Skin epidermis (tissue), 12 donors: ENCODE measurements around the gene PDE4D.
"Not testable (repeated sequence)": the region's sequence is repeated elsewhere in the genome, so short reads cannot be mapped to it uniquely, and the experiment has no call there.

ENCODE experiments used
- H3K27ac ChIP-seq, 21 experiments: fragments of 200-600 bp; sonication (generic) in 11 of 21; one replicate each; pipeline ENCODE4 v1.5.0; 2020; ENCODE audit warnings: mild to moderate bottlenecking in 3 of 21, inconsistent platforms in 2 of 21, moderate library complexity in 2 of 21
- H3K4me3 ChIP-seq, 7 experiments: fragments of 200-600 bp; sonication (generic) in 2 of 7; one replicate each; pipeline ENCODE4 v1.5.0; 2020; ENCODE audit warnings: inconsistent platforms in 2 of 7, mild to moderate bottlenecking in 2 of 7, moderate library complexity in 1 of 7

Gene PDE4D

GRCh38 chr5:58980890-58981289 lies 912.6 kb downstream of the PDE4D start:
- no peak overlapping the region for H3K27ac ChIP-seq

GRCh38 chr5:58979090-58979489 lies 914.4 kb downstream of the PDE4D start:
- Histone ChIP-seq H3K4me3 (no peak overlapping the region), H3K27ac (no peak overlapping the region)

More at GRCh38 chr5:58980890-58981289, 912.6 kb downstream of the PDE4D start:
- no peak overlapping the region for H3K4me3 ChIP-seq

- Histone ChIP-seq H3K4me3 (no peak overlapping the region), H3K27ac (no peak overlapping the region)
Observed at GRCh38 chr5:58974601-58975000, 918.9 kb downstream of the PDE4D start.

GRCh38 chr5:58974083-58974482 lies 919.4 kb downstream of the PDE4D start:
- no peak overlapping the region for H3K4me3 ChIP-seq

GRCh38 chr5:58972301-58972700 lies 921.2 kb downstream of the PDE4D start:
- Histone ChIP-seq H3K4me3 (no peak overlapping the region), H3K27ac (no peak overlapping the region)

More at GRCh38 chr5:58974083-58974482, 919.4 kb downstream of the PDE4D start:
- H3K27ac ChIP-seq: no peak overlapping the region

GRCh38 chr5:58970766-58971165 lies 922.8 kb downstream of the PDE4D start:
- H3K4me3 ChIP-seq: no peak overlapping the region

GRCh38 chr5:58969795-58970194 lies 923.7 kb downstream of the PDE4D start:
- Histone ChIP-seq H3K27ac (no peak overlapping the region), H3K4me3 (no peak overlapping the region)

More at GRCh38 chr5:58970766-58971165, 922.8 kb downstream of the PDE4D start:
- no peak overlapping the region for H3K27ac ChIP-seq

- Histone ChIP-seq H3K4me3 (no peak overlapping the region), H3K27ac (no peak overlapping the region)
Observed at GRCh38 chr5:58969253-58969652, 924.3 kb downstream of the PDE4D start.

GRCh38 chr5:58968350-58968749 lies 925.2 kb downstream of the PDE4D start:
- no peak overlapping the region for H3K27ac ChIP-seq
- H3K4me3 ChIP-seq: no peak overlapping the region

GRCh38 chr5:58967597-58968281 lies 925.8 kb downstream of the PDE4D start:
- no peak overlapping the region for H3K27ac ChIP-seq
- H3K4me3 ChIP-seq: no peak overlapping the region

- Histone ChIP-seq H3K27ac (no peak overlapping the region), H3K4me3 (no peak overlapping the region)
Observed at GRCh38 chr5:58965677-58966414, 927.7 kb downstream of the PDE4D start.

GRCh38 chr5:58963821-58964220 lies 929.7 kb downstream of the PDE4D start:
- no peak overlapping the region for H3K4me3 ChIP-seq
- peak overlapping the region in 1 of 21 experiments; percentile 49 for H3K27ac ChIP-seq

- Histone ChIP-seq H3K4me3 (no peak overlapping the region), H3K27ac (no peak overlapping the region)
Observed at GRCh38 chr5:58963361-58963760, 930.2 kb downstream of the PDE4D start.

- Histone ChIP-seq H3K4me3 (no peak overlapping the region), H3K27ac (no peak overlapping the region)
Observed at GRCh38 chr5:58961631-58962280, 931.8 kb downstream of the PDE4D start.

- Histone ChIP-seq H3K4me3 (no peak overlapping the region), H3K27ac (no peak overlapping the region)
Observed at GRCh38 chr5:58958701-58959100, 934.8 kb downstream of the PDE4D start.

GRCh38 chr5:58953218-58953617 lies 940.3 kb downstream of the PDE4D start:
- not testable (repeated sequence) for H3K4me3 ChIP-seq, H3K27ac ChIP-seq

GRCh38 chr5:58950224-58950623 lies 943.3 kb downstream of the PDE4D start:
- no peak overlapping the region for H3K27ac ChIP-seq
- H3K4me3 ChIP-seq: no peak overlapping the region

GRCh38 chr5:58946230-58946629 lies 947.3 kb downstream of the PDE4D start:
- H3K27ac ChIP-seq: no peak overlapping the region
- no peak overlapping the region for H3K4me3 ChIP-seq

GRCh38 chr5:58944221-58944620 lies 949.3 kb downstream of the PDE4D start:
- H3K27ac ChIP-seq: no peak overlapping the region
- H3K4me3 ChIP-seq: no peak overlapping the region

- Histone ChIP-seq H3K27ac (peak overlapping the region in 3 of 21 experiments; percentile 1 to 43 (median 38)), H3K4me3 (no peak overlapping the region)
Observed at GRCh38 chr5:58940446-58940845, 953.1 kb downstream of the PDE4D start.

GRCh38 chr5:58939664-58940063 lies 953.9 kb downstream of the PDE4D start:
- no peak overlapping the region for H3K4me3 ChIP-seq
- H3K27ac ChIP-seq: peak overlapping the region in 1 of 21 experiments; percentile 43
